Suprapubic skin (tissue), 4 donors: ENCODE measurements around the gene CNR2. TPM values are rescaled to one million over a fixed set of nuclear protein-coding genes. Genes with fewer than 3 reads are reported as not detected.

Experiments used
- DNase-seq, 2 donors: peaks; one replicate each; pipeline ENCODE4 v3.0.0-alpha.2; 2019; ENCODE audit warnings: low spot score in 2 of 2
- H3K27ac ChIP-seq: fragments of 200-600 bp; sonication (generic); one replicate; pipeline ENCODE4 v1.5.1; 2019
- H3K27me3 ChIP-seq: fragments of 200-600 bp; sonication (generic); one replicate; pipeline ENCODE4 v1.5.1; 2019
- H3K36me3 ChIP-seq: fragments of 200-600 bp; sonication (generic); one replicate; pipeline ENCODE4 v1.5.1; 2019
- H3K4me1 ChIP-seq: fragments of 200-600 bp; sonication (generic); one replicate; pipeline ENCODE4 v1.5.1; 2019
- H3K4me3 ChIP-seq: fragments of 200-600 bp; sonication (generic); one replicate; pipeline ENCODE4 v1.5.1; 2019; ENCODE audit warnings: mild to moderate bottlenecking
- H3K9me3 ChIP-seq: fragments of 200-600 bp; sonication (generic); one replicate; pipeline ENCODE4 v1.5.1; 2019
- EP300 ChIP-seq: sonication (generic); formaldehyde crosslinking; IDR thresholded peaks from one replicate; pipeline ENCODE4 v1.6.1; 2017; ENCODE audit warnings: antibody characterized with exemption
- POLR2A ChIP-seq, 2 donors: fragments of 450-650 bp; IDR thresholded peaks; one replicate each; pipeline ENCODE4 v1.6.1; 2017; ENCODE audit warnings: antibody characterized with exemption in 2 of 2, mild to moderate bottlenecking in 2 of 2, moderate library complexity in 2 of 2
- POLR2AphosphoS5 ChIP-seq, 3 donors: sonication (generic); formaldehyde crosslinking; IDR thresholded peaks; one replicate each; pipeline ENCODE4 v1.6.1; 2017; ENCODE audit warnings: antibody characterized with exemption in 3 of 3
- WGBS: methylation state at CpG from one replicate; pipeline ENCODE4 v1.1.5; 2018; 5-methylcytosine and 5-hydroxymethylcytosine counted together
- total RNA-seq, 4 donors: library from RNA; depleted of rRNA; stranded (reverse); fragments of >200 nt; gene quantifications; one replicate each; pipeline ENCODE4 v1.1.0, GENCODE V29; 2016
- TF ChIP-seq, protein P1 (sequence below), 2 donors: fragments of 200-600 bp in 1 of 2; fragments of 450-650 bp in 1 of 2; sonication (generic) in 1 of 2; IDR thresholded peaks; one replicate each; pipeline ENCODE4 v1.5.1; 2016 to 2019; ENCODE audit warnings: antibody characterized with exemption in 2 of 2, mild to moderate bottlenecking in 1 of 2, moderate library complexity in 1 of 2

The CNR2 gene
- total RNA-seq, 4 donors from 2014 or later = not detected

DNA sequence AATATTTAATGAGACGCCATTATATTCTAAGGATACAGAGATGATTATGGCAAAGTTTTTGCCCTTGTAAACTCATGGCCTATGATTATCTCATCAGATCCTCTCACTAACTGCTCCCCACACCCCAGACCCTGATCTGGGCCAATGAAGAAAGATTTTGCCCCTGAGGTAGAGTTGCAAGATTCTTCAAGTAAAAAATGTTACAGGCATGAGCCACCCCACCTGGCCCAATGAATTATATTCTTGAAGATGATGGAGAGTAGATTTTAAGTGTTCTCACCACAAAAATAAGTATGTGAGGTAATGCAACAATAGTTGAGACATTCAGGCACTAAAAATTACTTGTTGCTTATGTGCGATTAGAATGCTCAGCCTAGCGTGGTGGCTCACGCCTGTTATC lies 1.8 kb upstream of the CNR2 start:
- Histone ChIP-seq H3K4me3 (no peak overlapping the region), H3K9me3 (no peaks in the 10 kb centered on the region), H3K36me3 (no peaks in the 10 kb centered on the region), H3K4me1 (peaks cover 2% of the 10 kb centered on the region), H3K27me3 (no peaks in the 10 kb centered on the region), H3K27ac (no peak overlapping the region)
- whole genome bisulfite sequencing = 92% methylated on average over 4 of the region's 4 CpGs
- TF ChIP-seq POLR2A (IDR thresholded peaks at IDR 0.05) (no peak), POLR2AphosphoS5 (IDR thresholded peaks at IDR 0.05) (no peak), EP300 (no peak)
- TF ChIP-seq, protein P1, sequence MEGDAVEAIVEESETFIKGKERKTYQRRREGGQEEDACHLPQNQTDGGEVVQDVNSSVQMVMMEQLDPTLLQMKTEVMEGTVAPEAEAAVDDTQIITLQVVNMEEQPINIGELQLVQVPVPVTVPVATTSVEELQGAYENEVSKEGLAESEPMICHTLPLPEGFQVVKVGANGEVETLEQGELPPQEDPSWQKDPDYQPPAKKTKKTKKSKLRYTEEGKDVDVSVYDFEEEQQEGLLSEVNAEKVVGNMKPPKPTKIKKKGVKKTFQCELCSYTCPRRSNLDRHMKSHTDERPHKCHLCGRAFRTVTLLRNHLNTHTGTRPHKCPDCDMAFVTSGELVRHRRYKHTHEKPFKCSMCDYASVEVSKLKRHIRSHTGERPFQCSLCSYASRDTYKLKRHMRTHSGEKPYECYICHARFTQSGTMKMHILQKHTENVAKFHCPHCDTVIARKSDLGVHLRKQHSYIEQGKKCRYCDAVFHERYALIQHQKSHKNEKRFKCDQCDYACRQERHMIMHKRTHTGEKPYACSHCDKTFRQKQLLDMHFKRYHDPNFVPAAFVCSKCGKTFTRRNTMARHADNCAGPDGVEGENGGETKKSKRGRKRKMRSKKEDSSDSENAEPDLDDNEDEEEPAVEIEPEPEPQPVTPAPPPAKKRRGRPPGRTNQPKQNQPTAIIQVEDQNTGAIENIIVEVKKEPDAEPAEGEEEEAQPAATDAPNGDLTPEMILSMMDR (IDR thresholded peaks at IDR 0.05) = no peak
- no peak for DNase-seq

DNA sequence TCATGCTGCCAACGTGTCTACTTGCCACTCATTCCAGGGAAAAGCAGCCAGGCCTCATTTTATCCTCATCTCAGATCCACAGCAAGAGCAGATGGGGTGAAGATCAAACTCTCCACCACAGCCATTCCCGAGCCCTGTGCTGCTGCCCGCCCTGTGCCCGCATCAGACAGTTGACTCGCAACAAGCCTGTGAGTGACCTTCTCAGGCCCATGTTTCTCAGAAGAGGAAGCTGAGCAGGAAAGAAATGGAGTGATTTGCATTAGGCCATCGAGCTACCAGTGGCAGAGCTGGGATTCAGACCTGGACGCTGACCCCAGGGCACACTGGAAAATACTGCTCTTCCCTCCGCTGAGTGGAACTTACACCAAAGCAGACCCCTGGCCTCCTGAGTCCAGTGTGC lies 1.2 kb downstream of the CNR2 start:
- no peak overlapping the region for H3K27ac ChIP-seq
- H3K4me3 ChIP-seq = no peak overlapping the region
- DNase-seq = no peak
- WGBS = 82% methylated on average over 7 of the region's 8 CpGs
- no peaks in the 10 kb centered on the region for H3K27me3 ChIP-seq
- H3K9me3 ChIP-seq = no peaks in the 10 kb centered on the region
- TF ChIP-seq, protein P1 (IDR thresholded peaks at IDR 0.05) = no peak
- TF ChIP-seq POLR2A (IDR thresholded peaks at IDR 0.05) = no peak
- TF ChIP-seq EP300 = no peak
- no peak for TF ChIP-seq POLR2AphosphoS5 (IDR thresholded peaks at IDR 0.05)
- H3K4me1 ChIP-seq = peaks cover 13% of the 10 kb centered on the region
- H3K36me3 ChIP-seq = no peaks in the 10 kb centered on the region

DNA sequence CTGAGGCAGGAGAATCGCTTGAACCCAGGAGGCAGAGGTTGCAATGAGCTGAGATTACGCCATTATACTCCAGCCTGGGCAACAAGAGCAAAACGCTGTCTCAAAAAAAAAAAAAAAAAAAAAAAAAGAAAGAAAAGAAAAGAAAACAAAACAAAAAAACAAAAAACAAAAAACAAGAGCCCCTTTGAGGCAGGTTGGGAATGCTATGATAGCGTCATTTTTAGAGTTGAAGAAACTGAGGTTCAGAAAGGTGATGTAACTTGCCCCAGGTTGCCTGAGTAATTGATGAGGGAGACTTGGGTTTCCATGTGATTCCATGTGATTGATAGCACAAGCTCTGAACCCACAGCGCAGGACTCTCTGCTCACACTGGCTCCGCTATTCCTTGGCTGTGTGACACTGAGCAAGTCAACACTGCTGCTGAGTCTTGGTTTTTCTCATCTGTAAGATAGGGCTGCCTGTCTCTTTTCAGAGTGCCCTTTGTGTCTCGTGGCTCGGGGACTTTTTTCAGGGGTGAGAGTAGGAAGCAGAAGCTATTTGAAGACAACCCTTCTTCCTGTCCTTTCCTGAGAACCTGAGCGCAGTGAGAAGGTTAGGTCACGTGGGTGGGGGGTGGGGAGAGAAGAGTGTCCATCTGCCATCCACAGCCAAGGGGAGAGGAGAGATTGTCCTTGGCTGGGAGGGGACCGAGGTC lies 2.5 kb downstream of the CNR2 start:
- no peaks in the 10 kb centered on the region for H3K36me3 ChIP-seq
- H3K9me3 ChIP-seq = no peaks in the 10 kb centered on the region
- no peak overlapping the region for H3K4me3 ChIP-seq
- H3K4me1 ChIP-seq = peaks cover 16% of the 10 kb centered on the region
- no peaks in the 10 kb centered on the region for H3K27me3 ChIP-seq
- 77% methylated on average over 11 of the region's 11 CpGs for WGBS
- DNase-seq = no peak
- TF ChIP-seq, protein P1 (IDR thresholded peaks at IDR 0.05) = no peak
- TF ChIP-seq POLR2A (IDR thresholded peaks at IDR 0.05) (no peak), EP300 (no peak), POLR2AphosphoS5 (IDR thresholded peaks at IDR 0.05) (no peak)
- no peak overlapping the region for H3K27ac ChIP-seq

DNA sequence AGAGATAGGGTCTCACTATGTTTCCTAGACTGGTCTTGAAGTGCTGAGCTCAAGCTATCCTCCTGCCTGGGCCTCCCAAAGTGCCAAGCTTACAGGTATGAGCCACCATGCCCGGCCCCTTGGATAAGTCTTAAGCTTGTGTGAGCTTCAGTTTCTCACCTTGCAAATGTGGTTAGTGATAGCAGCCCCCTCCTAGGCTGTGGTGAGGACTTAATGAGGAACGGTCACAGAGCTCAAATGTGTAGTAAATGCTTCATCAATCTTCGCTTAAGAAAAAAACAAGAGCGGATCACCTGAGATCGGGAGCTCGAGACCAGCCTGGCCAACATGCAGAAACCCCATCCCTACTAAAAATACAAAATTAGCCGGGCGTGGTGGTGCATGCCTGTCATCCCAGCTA lies 3.0 kb downstream of the CNR2 start:
- Histone ChIP-seq H3K4me3 (no peak overlapping the region), H3K9me3 (no peaks in the 10 kb centered on the region), H3K4me1 (peaks cover 16% of the 10 kb centered on the region), H3K27ac (no peak overlapping the region), H3K27me3 (no peaks in the 10 kb centered on the region), H3K36me3 (no peaks in the 10 kb centered on the region)
- no peak for TF ChIP-seq POLR2AphosphoS5 (IDR thresholded peaks at IDR 0.05)
- TF ChIP-seq POLR2A (IDR thresholded peaks at IDR 0.05) = no peak
- no peak for DNase-seq
- 94% methylated on average over 8 of the region's 8 CpGs for WGBS

DNA sequence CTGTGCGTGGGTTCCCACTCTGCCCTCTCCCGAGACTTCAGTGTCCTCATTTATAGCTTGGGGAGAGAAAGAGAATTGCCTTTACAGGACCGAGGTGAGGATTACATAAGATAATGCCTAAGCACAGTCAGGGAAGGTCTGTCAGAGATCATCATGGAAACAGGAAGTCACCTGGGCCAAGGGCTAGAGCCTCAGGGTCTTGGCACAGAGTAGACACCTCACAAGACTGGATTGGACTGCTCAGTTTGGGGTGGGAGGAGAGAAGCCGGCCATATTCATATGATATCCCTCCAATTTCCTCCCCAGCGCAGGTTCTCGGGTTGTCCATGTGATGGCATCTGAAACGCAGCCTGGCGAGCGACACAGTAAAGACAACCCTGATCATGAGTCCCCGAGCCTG lies 3.8 kb downstream of the CNR2 start:
- 43% methylated on average over 10 of the region's 10 CpGs for WGBS

More for the DNA sequence above, 3.8 kb downstream of the CNR2 start:
- no peak overlapping the region for H3K27ac ChIP-seq
- peaks cover 16% of the 10 kb centered on the region for H3K4me1 ChIP-seq
- H3K27me3 ChIP-seq = no peaks in the 10 kb centered on the region
- no peak for TF ChIP-seq EP300
- TF ChIP-seq POLR2AphosphoS5 (IDR thresholded peaks at IDR 0.05) = no peak
- TF ChIP-seq, protein P1 (IDR thresholded peaks at IDR 0.05) = no peak
- no peak for TF ChIP-seq POLR2A (IDR thresholded peaks at IDR 0.05)
- no peaks in the 10 kb centered on the region for H3K36me3 ChIP-seq
- no peak for DNase-seq
- no peaks in the 10 kb centered on the region for H3K9me3 ChIP-seq
- H3K4me3 ChIP-seq = no peak overlapping the region
